GM23248 (cell line): Measurements from ENCODE around the gene ZBTB20. TPM values are rescaled to one million over a fixed set of nuclear protein-coding genes. Genes with fewer than 3 reads are reported as not detected.

Experiments used
- DNase-seq: peaks from one replicate; pipeline ENCODE4 v3.0.0-alpha.2; 2015
- H2AFZ ChIP-seq: fragments of 200-600 bp; sonication (generic); 2 replicates; pipeline ENCODE4 v1.6.1; 2016; ENCODE audit warnings: antibody characterized with exemption
- H3F3A ChIP-seq: fragments of 200-600 bp; sonication (generic); 2 replicates; pipeline ENCODE4 v1.6.1; 2016; ENCODE audit warnings: mild to moderate bottlenecking, antibody characterized with exemption, mixed run types; ENCODE audit not compliant: insufficient read depth
- H3K27ac ChIP-seq: fragments of 200-600 bp; sonication (generic); 2 replicates; pipeline ENCODE4 v1.5.1; 2016; ENCODE audit warnings: mild to moderate bottlenecking
- H3K27me3 ChIP-seq: fragments of 200-600 bp; sonication (generic); replicated peaks from 2 replicates; pipeline ENCODE4 v1.6.1; 2016; ENCODE audit warnings: mild to moderate bottlenecking; ENCODE audit not compliant: insufficient read depth
- H3K36me3 ChIP-seq: fragments of 200-600 bp; sonication (generic); 2 replicates; pipeline ENCODE4 v1.6.1; 2016; ENCODE audit warnings: low read depth, mild to moderate bottlenecking
- H3K4me1 ChIP-seq: fragments of 200-600 bp; sonication (generic); 2 replicates; pipeline ENCODE4 v1.6.1; 2016; ENCODE audit warnings: mild to moderate bottlenecking; ENCODE audit not compliant: insufficient read depth
- H3K4me2 ChIP-seq: fragments of 200-600 bp; sonication (generic); one replicate; pipeline ENCODE4 v1.6.1; 2016; ENCODE audit warnings: mild to moderate bottlenecking; ENCODE audit not compliant: unreplicated experiment
- H3K4me3 ChIP-seq: fragments of 200-600 bp; sonication (generic); 2 replicates; pipeline ENCODE4 v1.5.1; 2016; ENCODE audit warnings: mild to moderate bottlenecking
- H3K79me2 ChIP-seq: fragments of 200-600 bp; sonication (generic); 2 replicates; pipeline ENCODE4 v1.6.1; 2016; ENCODE audit warnings: mild to moderate bottlenecking; ENCODE audit not compliant: insufficient read depth
- H3K9ac ChIP-seq: fragments of 200-600 bp; sonication (generic); 2 replicates; pipeline ENCODE4 v1.6.1; 2016; ENCODE audit warnings: mild to moderate bottlenecking
- H3K9me2 ChIP-seq: fragments of 200-600 bp; sonication (generic); 2 replicates; pipeline ENCODE4 v1.6.1; 2016; ENCODE audit warnings: mixed run types, mild to moderate bottlenecking, moderate library complexity; ENCODE audit not compliant: insufficient read depth
- H3K9me3 ChIP-seq: fragments of 200-600 bp; sonication (generic); one replicate; pipeline ENCODE4 v1.6.1; 2017; ENCODE audit warnings: low read depth
- H4K20me1 ChIP-seq: fragments of 200-600 bp; sonication (generic); 2 replicates; pipeline ENCODE4 v1.6.0; 2016; ENCODE audit not compliant: insufficient read depth
- EZH2 ChIP-seq: fragments of 200-600 bp; sonication (generic); IDR thresholded peaks from 2 replicates; pipeline ENCODE4 v1.6.1; 2018; ENCODE audit warnings: antibody characterized with exemption, mild to moderate bottlenecking; ENCODE audit not compliant: insufficient read depth, poor library complexity, severe bottlenecking
- EZH2phosphoT487 ChIP-seq: fragments of 200-600 bp; sonication (generic); IDR thresholded peaks from 2 replicates; pipeline ENCODE4 v1.6.1; 2018; ENCODE audit warnings: antibody characterized with exemption, moderate library complexity, mild to moderate bottlenecking, low read depth; ENCODE audit not compliant: insufficient read depth
- WGBS, 2 experiments: methylation state at CpG; one replicate each; pipeline ENCODE4 v1.1.6; 2015 to 2017; ENCODE audit warnings: low lambda C conversion rate in 2 of 2, low coverage in 1 of 2; ENCODE audit errors: missing lambda C conversion rate in 2 of 2; 5-methylcytosine and 5-hydroxymethylcytosine counted together
- in situ Hi-C: fragments of 300-500 bp; cut with MboI; formaldehyde crosslinking; loops from 2 replicates; pipeline ENCODE4 v1.15.0; 2020
- polyA plus RNA-seq: library from polyadenylated mRNA; unstranded; fragments of >200 nt; fragmentation: Nextera tagmentation; extraction: Ambion mirVana; gene quantifications from 2 replicates; pipeline ENCODE4 v1.2.1, GENCODE V29; 2016
- total RNA-seq: library from RNA; depleted of rRNA; stranded (reverse); fragments of >200 nt; shearing (Covaris generic); gene quantifications from 2 replicates; pipeline ENCODE4 v1.2.3, GENCODE V29; 2014

The ZBTB20 gene
- total and polyA plus RNA-seq, 2 experiments from 2014 or later, result 9.2 to 12.2 TPM

GRCh38 chr3:115077501-115078250, 69.4 kb downstream of the ZBTB20 start:
- peaks cover 15% of the 10 kb centered on the region for H3K4me1 ChIP-seq
- no peak for TF ChIP-seq EZH2
- TF ChIP-seq EZH2phosphoT487, result no peak
- no peak overlapping the region for H2AFZ ChIP-seq
- 62 to 64% methylated on average over 3 of the region's 3 CpGs for WGBS, 2 experiments
- H3K36me3 ChIP-seq, result no peaks in the 10 kb centered on the region
- H3K9me3 ChIP-seq, result no peaks in the 10 kb centered on the region
- H3K4me3 ChIP-seq, result no peak overlapping the region
- H3K27me3 ChIP-seq, result no peaks in the 10 kb centered on the region
- no peaks in the 10 kb centered on the region for H3K9me2 ChIP-seq
- in situ Hi-C loops, result no loop called here
- H3F3A ChIP-seq, result peaks cover 4% of the 10 kb centered on the region; the same call in 1 of the 2 replicates
- no peak for DNase-seq
- no peaks in the 10 kb centered on the region for H4K20me1 ChIP-seq
- no peak overlapping the region for H3K9ac ChIP-seq
- H3K4me2 ChIP-seq, result no peak overlapping the region
- no peak overlapping the region for H3K27ac ChIP-seq
- 0 out of 2 replicates have a peak, but pooled peaks cover 8% of the 10 kb centered on the region for H3K79me2 ChIP-seq

- no peaks in the 10 kb centered on the region for H3K27me3 ChIP-seq
- H3K79me2 ChIP-seq, result 0 out of 2 replicates have a peak, but pooled peaks cover 8% of the 10 kb centered on the region
- no peaks in the 10 kb centered on the region for H3K9me2 ChIP-seq
- no peak overlapping the region for H3K27ac ChIP-seq
- TF ChIP-seq EZH2phosphoT487 (no peak), EZH2 (no peak)
- H2AFZ ChIP-seq, result no peak overlapping the region
- H3K4me3 ChIP-seq, result no peak overlapping the region
- H3K4me1 ChIP-seq, result peaks cover 33% of the 10 kb centered on the region
- H3K4me2 ChIP-seq, result no peak overlapping the region
- peaks cover 30% of the 10 kb centered on the region for H3F3A ChIP-seq
- no peaks in the 10 kb centered on the region for H3K9me3 ChIP-seq
- H3K9ac ChIP-seq, result no peak overlapping the region
- no peaks in the 10 kb centered on the region for H4K20me1 ChIP-seq
- in situ Hi-C loops, result no loop called here
- peak; percentile 39 for DNase-seq
- no peaks in the 10 kb centered on the region for H3K36me3 ChIP-seq
These were observed 72.6 kb downstream of the ZBTB20 start for GRCh38 chr3:115074502-115074901.

GRCh38 chr3:115072265-115073021, 74.6 kb downstream of the ZBTB20 start:
- in situ Hi-C loops, result no loop called here
- TF ChIP-seq EZH2phosphoT487 (no peak), EZH2 (no peak)
- Histone ChIP-seq H3F3A (peaks cover 30% of the 10 kb centered on the region), H3K4me2 (peak overlapping the region; percentile 75), H4K20me1 (no peaks in the 10 kb centered on the region), H3K4me3 (peak overlapping the region; percentile 62), H3K27ac (peak overlapping the region; percentile 83), H3K9me3 (no peaks in the 10 kb centered on the region), H3K9me2 (no peaks in the 10 kb centered on the region), H3K36me3 (no peaks in the 10 kb centered on the region), H2AFZ (peak overlapping the region; percentile 79; the same call in 1 of the 2 replicates), H3K4me1 (peaks cover 48% of the 10 kb centered on the region), H3K9ac (peak overlapping the region; percentile 71), H3K27me3 (no peaks in the 10 kb centered on the region), H3K79me2 (0 out of 2 replicates have a peak, but pooled peaks cover 8% of the 10 kb centered on the region)
- WGBS, 2 experiments, result 70 to 71% methylated on average over 6 of the region's 6 CpGs
- peak; percentile 78 for DNase-seq

GRCh38 chr3:115071601-115072000, 75.5 kb downstream of the ZBTB20 start:
- in situ Hi-C loops, result no loop called here
- peak; percentile 91 for DNase-seq

More at GRCh38 chr3:115071601-115072000, 75.5 kb downstream of the ZBTB20 start:
- H3K9me3 ChIP-seq, result no peaks in the 10 kb centered on the region
- peak overlapping the region; percentile 75 for H3K4me2 ChIP-seq
- no peaks in the 10 kb centered on the region for H3K27me3 ChIP-seq
- peak overlapping the region; percentile 79 for H2AFZ ChIP-seq
- H3K79me2 ChIP-seq, result no peaks in the 10 kb centered on the region
- peak overlapping the region; percentile 62 for H3K4me3 ChIP-seq
- no peaks in the 10 kb centered on the region for H4K20me1 ChIP-seq
- TF ChIP-seq EZH2 (no peak), EZH2phosphoT487 (no peak)
- H3K9me2 ChIP-seq, result no peaks in the 10 kb centered on the region
- peaks cover 30% of the 10 kb centered on the region for H3F3A ChIP-seq
- peaks cover 48% of the 10 kb centered on the region for H3K4me1 ChIP-seq
- H3K9ac ChIP-seq, result peak overlapping the region; percentile 71
- no peaks in the 10 kb centered on the region for H3K36me3 ChIP-seq
- H3K27ac ChIP-seq, result peak overlapping the region; percentile 83
- WGBS, 2 experiments, result 3% methylated on average over 5 of the region's 5 CpGs
